Peyer's patch (tissue), 4 donors: ENCODE results near the gene ETV6. TPM values are rescaled to one million over a fixed set of nuclear protein-coding genes. Genes with fewer than 3 reads are reported as not detected.
A peak's percentile ranks its signal among the peaks of the same experiment; 100 is the strongest.
"Not testable (repeated sequence)": the region's sequence is repeated elsewhere in the genome, so short reads cannot be mapped to it uniquely, and the experiment has no call there.

Experiments
- DNase-seq, 3 donors: peaks; one replicate each; pipeline ENCODE4 v3.0.0-alpha.2; 2017 to 2019
- H3K27ac ChIP-seq, 4 donors: fragments of 200-600 bp; sonication (generic); one replicate each; pipeline ENCODE4 v1.5.1; 2016 to 2019
- H3K27me3 ChIP-seq, 2 donors: fragments of 200-600 bp; sonication (generic); one replicate each; pipeline ENCODE4 v1.5.1; 2019
- H3K36me3 ChIP-seq, 3 donors: fragments of 200-600 bp; sonication (generic); one replicate each; pipeline ENCODE4 v1.5.1; 2016 to 2019
- H3K4me1 ChIP-seq, 4 donors: fragments of 200-600 bp; sonication (generic); one replicate each; pipeline ENCODE4 v1.5.1; 2016 to 2019
- H3K4me3 ChIP-seq, 4 donors: fragments of 200-600 bp; sonication (generic); 1 replicate in 3 of 4; 2 replicates in 1 of 4; pipeline ENCODE4 v1.5.1; 2016 to 2019; ENCODE audit warnings: mild to moderate bottlenecking in 1 of 4
- H3K9me3 ChIP-seq, 4 donors: fragments of 200-600 bp; sonication (generic); one replicate each; pipeline ENCODE4 v1.5.1; 2016 to 2019; ENCODE audit warnings: mild to moderate bottlenecking in 1 of 4
- POLR2A ChIP-seq, 2 donors: fragments of 450-650 bp; IDR thresholded peaks; one replicate each; pipeline ENCODE4 v1.5.1; 2017; ENCODE audit warnings: antibody characterized with exemption in 2 of 2, mild to moderate bottlenecking in 2 of 2, moderate library complexity in 2 of 2
- total RNA-seq, 4 donors: library from RNA; depleted of rRNA; stranded (reverse); fragments of >200 nt; gene quantifications; one replicate each; pipeline ENCODE4 v1.1.0, GENCODE V29; 2016
- TF ChIP-seq, protein P1 (sequence below), 6 experiments: fragments of 450-650 bp in 4 of 6; fragments of 200-600 bp in 2 of 6; sonication (generic) in 1 of 6; IDR thresholded peaks; one replicate each; pipeline ENCODE4 v1.5.1; 2017 to 2019; ENCODE audit warnings: antibody characterized with exemption in 6 of 6, mild to moderate bottlenecking in 3 of 6, moderate library complexity in 1 of 6

The ETV6 gene
- total RNA-seq, 4 donors from 2014 or later: 35.4 to 49.5 (median 42.2) TPM

DNA sequence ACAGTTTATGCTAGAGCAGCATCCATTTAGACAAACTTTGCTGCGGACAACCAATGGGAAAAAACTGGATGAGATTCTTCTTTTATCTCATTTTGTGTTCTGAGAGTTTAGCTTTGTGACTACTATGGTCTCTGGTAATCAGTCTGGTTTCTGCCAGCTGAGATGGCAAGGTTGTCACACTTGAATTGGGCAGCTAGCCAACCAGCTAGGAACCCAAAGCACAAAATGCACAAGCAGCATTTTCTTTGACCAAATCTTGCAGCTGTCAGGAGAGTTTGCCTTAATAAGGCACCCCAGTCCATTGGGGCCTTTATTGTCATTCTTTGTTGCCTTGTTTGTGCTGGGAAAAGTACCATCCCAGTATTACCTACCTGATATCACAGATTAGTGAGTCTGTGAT, 34.0 kb upstream of the ETV6 start:
- no peaks in the 10 kb centered on the region for H3K27me3 ChIP-seq
- no peaks in the 10 kb centered on the region for H3K36me3 ChIP-seq
- no peaks in the 10 kb centered on the region for H3K4me1 ChIP-seq
- no peak for DNase-seq
- no peak overlapping the region for H3K4me3 ChIP-seq
- H3K27ac ChIP-seq: no peak overlapping the region
- no peak for TF ChIP-seq POLR2A (IDR thresholded peaks at IDR 0.05)
- TF ChIP-seq, protein P1, sequence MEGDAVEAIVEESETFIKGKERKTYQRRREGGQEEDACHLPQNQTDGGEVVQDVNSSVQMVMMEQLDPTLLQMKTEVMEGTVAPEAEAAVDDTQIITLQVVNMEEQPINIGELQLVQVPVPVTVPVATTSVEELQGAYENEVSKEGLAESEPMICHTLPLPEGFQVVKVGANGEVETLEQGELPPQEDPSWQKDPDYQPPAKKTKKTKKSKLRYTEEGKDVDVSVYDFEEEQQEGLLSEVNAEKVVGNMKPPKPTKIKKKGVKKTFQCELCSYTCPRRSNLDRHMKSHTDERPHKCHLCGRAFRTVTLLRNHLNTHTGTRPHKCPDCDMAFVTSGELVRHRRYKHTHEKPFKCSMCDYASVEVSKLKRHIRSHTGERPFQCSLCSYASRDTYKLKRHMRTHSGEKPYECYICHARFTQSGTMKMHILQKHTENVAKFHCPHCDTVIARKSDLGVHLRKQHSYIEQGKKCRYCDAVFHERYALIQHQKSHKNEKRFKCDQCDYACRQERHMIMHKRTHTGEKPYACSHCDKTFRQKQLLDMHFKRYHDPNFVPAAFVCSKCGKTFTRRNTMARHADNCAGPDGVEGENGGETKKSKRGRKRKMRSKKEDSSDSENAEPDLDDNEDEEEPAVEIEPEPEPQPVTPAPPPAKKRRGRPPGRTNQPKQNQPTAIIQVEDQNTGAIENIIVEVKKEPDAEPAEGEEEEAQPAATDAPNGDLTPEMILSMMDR (IDR thresholded peaks at IDR 0.05): no peak
- no peaks in the 10 kb centered on the region for H3K9me3 ChIP-seq

DNA sequence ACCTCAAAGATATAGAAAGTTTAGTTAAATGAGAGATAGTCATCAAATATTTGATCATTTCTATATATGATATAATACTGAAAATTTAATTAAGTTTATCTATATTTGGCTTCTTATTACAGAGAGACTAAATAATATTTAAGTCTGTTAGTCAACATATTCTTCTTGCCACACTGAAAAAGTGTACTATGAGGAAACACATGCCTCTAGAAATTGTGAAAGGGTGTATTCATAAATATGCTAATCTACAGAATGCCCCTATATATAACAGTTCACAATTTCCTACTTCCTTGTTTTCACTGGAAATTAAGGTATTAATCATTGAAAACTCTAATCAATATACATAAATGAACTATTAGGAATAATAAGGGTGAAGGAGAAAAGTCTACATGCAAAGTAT, 31.4 kb upstream of the ETV6 start:
- Histone ChIP-seq H3K27me3 (no peaks in the 10 kb centered on the region), H3K9me3 (no peaks in the 10 kb centered on the region), H3K27ac (no peak overlapping the region), H3K4me1 (no peaks in the 10 kb centered on the region), H3K36me3 (no peaks in the 10 kb centered on the region), H3K4me3 (no peak overlapping the region)
- DNase-seq: no peak
- TF ChIP-seq, protein P1 (IDR thresholded peaks at IDR 0.05): no peak
- no peak for TF ChIP-seq POLR2A (IDR thresholded peaks at IDR 0.05)

DNA sequence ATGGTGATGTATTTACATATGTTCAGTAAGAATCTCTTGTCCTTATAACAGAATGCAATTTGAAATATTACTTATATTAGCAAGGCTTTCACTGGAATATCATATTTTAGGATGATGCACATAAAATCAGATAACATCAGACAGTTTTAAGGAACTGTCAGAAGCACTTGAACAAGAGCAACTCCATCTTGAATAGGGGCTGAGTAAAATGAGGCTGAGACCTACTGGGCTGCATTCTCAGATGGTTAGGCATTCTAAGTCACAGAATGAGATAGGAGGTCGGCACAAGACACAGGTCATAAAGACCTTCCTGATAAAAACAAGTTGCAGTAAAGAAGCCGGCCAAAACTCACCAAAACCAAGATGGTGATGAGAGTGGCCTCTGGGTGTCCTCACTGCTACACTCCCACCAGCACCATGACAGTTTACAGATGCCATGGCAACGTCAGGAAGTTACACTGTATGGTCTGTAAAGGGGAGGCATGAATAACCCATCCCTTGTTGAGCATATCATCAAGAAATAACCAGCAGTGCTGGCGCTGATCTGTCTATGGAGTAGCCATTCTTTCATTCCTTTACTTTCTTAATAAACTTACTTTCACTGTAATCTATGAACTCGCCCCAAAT, 27.6 kb upstream of the ETV6 start:
- Histone ChIP-seq H3K4me1 (no peaks in the 10 kb centered on the region), H3K27ac (no peak overlapping the region), H3K36me3 (no peaks in the 10 kb centered on the region), H3K4me3 (no peak overlapping the region), H3K9me3 (no peaks in the 10 kb centered on the region), H3K27me3 (no peaks in the 10 kb centered on the region)
- peak in 2 of 3 donors; percentile 37 to 59 for DNase-seq
- TF ChIP-seq POLR2A (IDR thresholded peaks at IDR 0.05): no peak
- TF ChIP-seq, protein P1 (IDR thresholded peaks at IDR 0.05): peak in 3 of 6 experiments; percentile 24 to 47 (median 34)

DNA sequence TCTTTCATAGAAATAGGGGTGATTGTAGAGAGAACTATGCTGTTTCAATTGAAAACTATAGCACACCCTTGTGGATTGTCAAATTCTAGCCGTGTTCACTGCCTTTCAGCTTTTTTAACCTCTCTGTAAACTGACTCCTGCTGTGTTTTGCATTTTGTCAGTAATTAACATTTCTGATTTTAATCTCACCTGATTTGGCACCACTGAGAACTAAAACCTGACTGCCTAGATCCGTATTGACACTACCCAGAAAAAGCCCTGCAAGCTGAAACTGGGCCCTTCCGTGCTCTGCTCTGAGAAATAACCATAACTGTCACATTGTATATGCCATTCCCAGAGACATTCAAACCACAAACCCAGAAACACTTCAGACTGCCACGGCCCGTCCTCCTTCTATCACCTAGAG, 26.6 kb upstream of the ETV6 start:
- Histone ChIP-seq H3K9me3 (no peaks in the 10 kb centered on the region), H3K36me3 (no peaks in the 10 kb centered on the region), H3K27me3 (no peaks in the 10 kb centered on the region), H3K4me1 (no peaks in the 10 kb centered on the region), H3K27ac (no peak overlapping the region), H3K4me3 (no peak overlapping the region)
- TF ChIP-seq, protein P1 (IDR thresholded peaks at IDR 0.05): no peak
- TF ChIP-seq POLR2A (IDR thresholded peaks at IDR 0.05): no peak
- DNase-seq: no peak

DNA sequence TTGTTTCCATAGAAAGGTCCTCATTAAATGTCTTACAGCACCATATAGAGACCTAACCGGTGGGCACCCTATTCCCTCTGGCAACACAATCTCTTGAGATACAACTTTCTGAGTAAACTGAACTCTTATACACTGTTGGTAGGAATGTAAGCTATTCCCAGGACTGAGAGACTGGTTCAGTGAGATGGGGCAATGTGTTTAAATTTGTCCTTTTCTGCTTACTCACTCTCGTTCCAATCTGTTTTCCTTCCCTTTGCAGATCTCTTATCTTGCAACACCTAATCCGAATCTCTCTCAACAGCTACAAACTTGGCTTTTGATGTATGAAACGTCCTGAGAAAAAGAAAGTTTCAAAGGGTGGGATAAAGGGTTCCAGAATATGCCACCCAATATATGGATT, 26.1 kb upstream of the ETV6 start:
- Histone ChIP-seq H3K27me3 (no peaks in the 10 kb centered on the region), H3K36me3 (no peaks in the 10 kb centered on the region), H3K9me3 (no peaks in the 10 kb centered on the region), H3K27ac (no peak overlapping the region), H3K4me3 (no peak overlapping the region), H3K4me1 (no peaks in the 10 kb centered on the region)
- TF ChIP-seq, protein P1 (IDR thresholded peaks at IDR 0.05): no peak
- DNase-seq: no peak

DNA sequence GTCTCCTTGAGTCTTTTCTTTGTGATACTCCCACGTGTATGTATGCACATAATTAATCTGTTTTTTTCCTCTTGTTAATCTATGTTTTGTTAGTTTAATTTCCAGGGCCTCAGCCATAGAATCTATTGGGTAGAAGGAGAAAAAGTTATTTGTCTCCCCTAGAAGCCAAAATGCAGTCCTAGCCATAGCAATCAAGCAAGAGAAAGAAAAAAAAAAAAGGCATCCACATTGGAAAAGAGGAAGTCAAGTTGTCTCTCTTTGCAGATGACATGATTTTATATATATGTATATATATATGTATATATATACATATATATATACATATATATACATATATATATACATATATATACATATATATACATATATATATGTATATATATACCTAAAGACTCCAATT, 25.4 kb upstream of the ETV6 start:
- DNase-seq: no peak
- H3K9me3 ChIP-seq: no peaks in the 10 kb centered on the region
- no peak for TF ChIP-seq POLR2A (IDR thresholded peaks at IDR 0.05)
- TF ChIP-seq, protein P1 (IDR thresholded peaks at IDR 0.05): no peak
- H3K27me3 ChIP-seq: no peaks in the 10 kb centered on the region
- no peaks in the 10 kb centered on the region for H3K4me1 ChIP-seq
- H3K27ac ChIP-seq: no peak overlapping the region
- no peaks in the 10 kb centered on the region for H3K36me3 ChIP-seq
- no peak overlapping the region for H3K4me3 ChIP-seq

DNA sequence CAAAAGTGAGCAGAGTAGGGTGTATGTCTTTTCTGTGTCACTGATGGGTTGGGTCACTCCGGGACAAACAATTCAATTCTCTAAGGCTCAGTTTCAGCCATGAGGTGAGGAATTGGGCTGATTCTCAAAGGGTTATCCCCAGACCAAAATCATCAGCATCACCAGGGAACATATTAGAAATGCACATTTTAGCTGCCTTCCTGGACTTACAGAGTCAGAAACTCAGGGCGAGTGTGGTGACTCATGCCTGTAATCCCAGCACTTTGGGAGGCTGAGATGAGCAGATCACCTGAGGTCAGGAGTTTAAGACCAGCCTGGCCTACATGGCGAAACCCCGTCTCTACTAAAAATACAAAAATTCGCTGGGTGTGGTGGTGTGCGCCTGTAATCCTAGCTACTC, 21.8 kb upstream of the ETV6 start:
- not testable (repeated sequence) for H3K36me3 ChIP-seq, H3K27ac ChIP-seq, H3K4me3 ChIP-seq, H3K27me3 ChIP-seq, H3K4me1 ChIP-seq, H3K9me3 ChIP-seq, DNase-seq
